Ovary (tissue), 9 donors: ENCODE data around the gene TFDP2. TPM values are rescaled to one million over a fixed set of nuclear protein-coding genes. Genes with fewer than 3 reads are reported as not detected.

ENCODE experiments used
- DNase-seq, 5 donors: peaks; one replicate each; pipeline ENCODE4 v3.0.0-alpha.2; 2019 to 2020
- H3K27ac ChIP-seq, 2 donors: fragments of 200-600 bp; one replicate each; pipeline versions ENCODE4 v1.5.1 to v1.8.0; 2019 to 2022
- H3K27me3 ChIP-seq: fragments of 200-600 bp; one replicate; pipeline ENCODE4 v1.8.0; 2022
- H3K36me3 ChIP-seq: fragments of 200-600 bp; sonication (generic); one replicate; pipeline ENCODE4 v1.5.1; 2019
- H3K4me1 ChIP-seq: one replicate; pipeline ENCODE4 v1.8.1; 2013; ENCODE audit warnings: mild to moderate bottlenecking, moderate library complexity; ENCODE audit not compliant: insufficient read depth
- H3K4me3 ChIP-seq: fragments of 200-600 bp; sonication (generic); one replicate; pipeline ENCODE4 v1.5.1; 2017
- H3K9me3 ChIP-seq, 2 donors: fragments of 200-600 bp in 1 of 2; sonication (generic) in 1 of 2; one replicate each; pipeline versions ENCODE4 v1.5.1 to v1.8.1; 2013 to 2019; ENCODE audit warnings: mild to moderate bottlenecking in 1 of 2, moderate library complexity in 1 of 2
- CTCF ChIP-seq, 3 donors: fragments of 450-650 bp in 2 of 3; fragments of 200-600 bp in 1 of 3; IDR thresholded peaks; one replicate each; pipeline versions ENCODE4 v1.5.1 to v1.8.0; 2016 to 2022; ENCODE audit warnings: antibody characterized with exemption in 3 of 3, mild to moderate bottlenecking in 1 of 3
- EP300 ChIP-seq: sonication (generic); formaldehyde crosslinking; IDR thresholded peaks from one replicate; pipeline ENCODE4 v1.6.1; 2017; ENCODE audit warnings: antibody characterized with exemption
- POLR2A ChIP-seq: fragments of 450-650 bp; IDR thresholded peaks from one replicate; pipeline ENCODE4 v1.6.1; 2017; ENCODE audit warnings: antibody characterized with exemption, mild to moderate bottlenecking, moderate library complexity
- WGBS, 3 donors: extraction: QIAGEN DNeasy Blood & Tissue Kit in 1 of 3; methylation state at CpG; one replicate each; pipeline versions ENCODE4 v1.1.5 to v1.1.7; 2013 to 2017; 5-methylcytosine and 5-hydroxymethylcytosine counted together
- intact Hi-C, 4 donors: fragments of 100-400 bp; cut with DNase I; formaldehyde crosslinking; loops; one replicate each; pipeline versions ENCODE4 v1.11.0 to v1.15.1; 2022 to 2023
- polyA plus RNA-seq, 2 donors: library from polyadenylated mRNA; stranded (reverse); fragments of 200-250 nt in 1 of 2; fragments of 350-450 nt in 1 of 2; fragmentation: Illumina TruSeq in 1 of 2; extraction: RNeasy Lipid Tissue Mini Kit (QIAGEN cat#74804) in 1 of 2; gene quantifications; one replicate each; pipeline ENCODE4 v1.2.3, GENCODE V29; 2013 to 2014
- total RNA-seq, 7 donors: library from RNA; depleted of rRNA in 2 of 7; stranded (reverse); fragments of >200 nt in 2 of 7; fragmentation: NEBNext Ultra II Directional in 3 of 7; extraction: Animal tissue kit (Norgen Biotek cat#: 25700) in 3 of 7; gene quantifications; one replicate each; pipeline versions ENCODE4 v1.1.0 to v1.2.4, GENCODE V29; 2016 to 2023
- donor health status: DM: no; HTN: no; CAD: no; lungs with moderate emphysema.
- donor health status: DM: no; HTN: no; CAD: no.
- donor health status: Bipolar disorder and iron deficiency.
- donor health status: DM: yes; HTN: yes; CAD: no.
- donor health status: DM: no; HTN: no; CAD: no.
- donor health status: DM: yes; HTN: yes; CAD: no.

The TFDP2 gene
- total and polyA plus RNA-seq, 9 donors = 25.7 to 89.8 (median 78.4) TPM

DNA sequence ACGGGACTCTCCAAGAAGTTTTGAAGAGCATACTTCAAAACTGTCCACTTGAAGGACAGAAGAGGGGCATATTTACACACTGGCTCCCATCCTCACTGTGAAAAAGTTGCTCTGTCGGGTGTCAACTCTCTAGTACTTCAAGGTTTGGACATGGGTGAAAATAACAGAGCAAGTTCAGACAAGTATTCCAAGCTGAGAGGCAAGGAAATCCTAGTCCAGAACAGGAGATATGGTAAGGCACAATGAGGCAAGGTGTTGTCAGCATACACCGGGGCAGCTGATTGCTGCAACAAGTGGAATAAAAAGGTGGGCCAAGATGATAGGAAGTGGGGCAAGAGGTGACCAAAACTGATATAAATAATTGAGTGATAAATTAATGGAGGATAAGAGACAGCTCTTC lies 4.8 kb upstream of the TFDP2 start:
- H3K4me1 ChIP-seq = no peaks in the 10 kb centered on the region
- no peak overlapping the region for H3K4me3 ChIP-seq
- no peaks in the 10 kb centered on the region for H3K9me3 ChIP-seq
- no peaks in the 10 kb centered on the region for H3K36me3 ChIP-seq
- no peak for TF ChIP-seq POLR2A
- TF ChIP-seq CTCF (IDR thresholded peaks at IDR 0.05) = no peak
- TF ChIP-seq EP300 = no peak
- no peak for DNase-seq
- no peaks in the 10 kb centered on the region for H3K27me3 ChIP-seq
- no peak overlapping the region for H3K27ac ChIP-seq
- WGBS, 3 donors = 83 to 90% (median 84%) methylated on average over 3 of the region's 3 CpGs
- intact Hi-C loops = no loop called here

GRCh38 chr3:142152384-142152783 lies 3.0 kb upstream of the TFDP2 start:
- Histone ChIP-seq H3K27me3 (no peaks in the 10 kb centered on the region), H3K4me1 (peaks cover 4% of the 10 kb centered on the region), H3K4me3 (no peak overlapping the region), H3K9me3 (no peaks in the 10 kb centered on the region), H3K27ac (no peak overlapping the region), H3K36me3 (no peaks in the 10 kb centered on the region)
- TF ChIP-seq CTCF (IDR thresholded peaks at IDR 0.05) (no peak), POLR2A (no peak), EP300 (no peak)
- DNase-seq = no peak
- 25 to 35% (median 26%) methylated on average over 3 of the region's 3 CpGs for WGBS, 3 donors
- intact Hi-C loops = no loop called here

- H3K4me1 ChIP-seq = peaks cover 4% of the 10 kb centered on the region
- no peaks in the 10 kb centered on the region for H3K36me3 ChIP-seq
- no peak for TF ChIP-seq POLR2A
- TF ChIP-seq CTCF (IDR thresholded peaks at IDR 0.05) = no peak
- TF ChIP-seq EP300 = no peak
- no peaks in the 10 kb centered on the region for H3K27me3 ChIP-seq
- no peak for DNase-seq
- no peaks in the 10 kb centered on the region for H3K9me3 ChIP-seq
- no peak overlapping the region for H3K27ac ChIP-seq
- WGBS, 3 donors = 78 to 90% (median 88%) methylated on average over 1 of the region's 1 CpG
- intact Hi-C loops = no loop called here
- H3K4me3 ChIP-seq = no peak overlapping the region
Observed at GRCh38 chr3:142151828-142152227, 2.5 kb upstream of the TFDP2 start.

- H3K36me3 ChIP-seq = no peaks in the 10 kb centered on the region
- peaks cover 4% of the 10 kb centered on the region for H3K4me1 ChIP-seq
- H3K4me3 ChIP-seq = no peak overlapping the region
- intact Hi-C loops = no loop called here
- DNase-seq = no peak
- WGBS, 3 donors = 72 to 84% (median 78%) methylated on average over 3 of the region's 3 CpGs
- H3K27me3 ChIP-seq = no peaks in the 10 kb centered on the region
- no peak overlapping the region for H3K27ac ChIP-seq
- no peak for TF ChIP-seq CTCF (IDR thresholded peaks at IDR 0.05)
- TF ChIP-seq EP300 = no peak
- no peak for TF ChIP-seq POLR2A
- no peaks in the 10 kb centered on the region for H3K9me3 ChIP-seq
Observed at GRCh38 chr3:142151240-142151639, 1.9 kb upstream of the TFDP2 start.

DNA sequence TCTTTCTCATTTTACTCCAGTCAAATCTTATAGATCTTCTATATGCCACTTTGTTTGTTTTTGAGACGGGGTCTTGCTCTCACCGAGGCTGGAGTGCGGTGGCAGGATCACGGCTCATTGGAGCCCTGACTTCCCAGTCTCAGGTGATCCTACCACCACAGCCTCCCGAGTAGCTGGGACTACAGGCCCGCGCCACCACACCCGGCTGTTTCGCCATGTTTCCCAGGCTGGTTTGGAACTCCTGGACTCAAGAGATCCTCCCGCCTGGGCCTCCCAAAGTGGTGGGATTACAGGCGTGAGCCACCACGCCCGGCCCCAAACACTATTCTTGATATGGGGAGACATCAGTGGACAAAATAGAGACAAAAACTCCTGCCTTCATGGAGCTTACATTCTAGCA lies 927 bp upstream of the TFDP2 start:
- Histone ChIP-seq H3K9me3 (no peaks in the 10 kb centered on the region), H3K36me3 (no peaks in the 10 kb centered on the region), H3K27me3 (no peaks in the 10 kb centered on the region), H3K4me1 (peaks cover 4% of the 10 kb centered on the region), H3K4me3 (no peak overlapping the region), H3K27ac (no peak overlapping the region)
- DNase-seq = peak in 1 of 5 donors; percentile 26
- intact Hi-C loops = no loop called here
- WGBS, 3 donors = 90 to 94% (median 93%) methylated on average over 13 of the region's 13 CpGs
- TF ChIP-seq CTCF (IDR thresholded peaks at IDR 0.05) = no peak
- TF ChIP-seq EP300 = no peak
- TF ChIP-seq POLR2A = no peak
